Smooth muscle cell (in vitro differentiated cells): Measurements from ENCODE around the gene ARF1. TPM values are rescaled to one million over a fixed set of nuclear protein-coding genes. Genes with fewer than 3 reads are reported as not detected.
A peak's percentile ranks its signal among the peaks of the same experiment; 100 is the strongest.

ENCODE experiments used
- DNase-seq: peaks from one replicate; lab custom pipeline; 2025; ENCODE audit not compliant: unreplicated experiment; lab: John Stamatoyannopoulos, UW
- H2AFZ ChIP-seq: fragments of 200-600 bp; sonication (generic); 2 replicates; pipeline ENCODE4 v1.6.0; 2016; ENCODE audit warnings: antibody characterized with exemption, low read depth, mild to moderate bottlenecking
- H3F3A ChIP-seq: fragments of 200-600 bp; sonication (generic); 2 replicates; pipeline ENCODE4 v1.6.0; 2017; ENCODE audit warnings: antibody characterized with exemption, low read depth
- H3K27ac ChIP-seq: fragments of 200-600 bp; sonication (generic); 2 replicates; pipeline ENCODE4 v1.5.1; 2016; ENCODE audit warnings: low read depth, mild to moderate bottlenecking
- H3K27me3 ChIP-seq: fragments of 200-600 bp; sonication (generic); 2 replicates; pipeline ENCODE4 v1.6.1; 2016; ENCODE audit warnings: low read depth, mild to moderate bottlenecking
- H3K36me3 ChIP-seq: fragments of 200-600 bp; sonication (generic); 2 replicates; pipeline ENCODE4 v1.5.1; 2016; ENCODE audit warnings: low read depth
- H3K4me1 ChIP-seq: fragments of 200-600 bp; sonication (generic); 2 replicates; pipeline ENCODE4 v1.5.1; 2016; ENCODE audit warnings: low read depth
- H3K4me2 ChIP-seq: fragments of 200-600 bp; sonication (generic); 2 replicates; pipeline ENCODE4 v1.6.0; 2016; ENCODE audit warnings: mild to moderate bottlenecking
- H3K4me3 ChIP-seq: fragments of 200-600 bp; sonication (generic); 2 replicates; pipeline ENCODE4 v1.5.1; 2016; ENCODE audit warnings: mild to moderate bottlenecking
- H3K79me2 ChIP-seq: fragments of 200-600 bp; sonication (generic); 2 replicates; pipeline ENCODE4 v1.6.0; 2016; ENCODE audit warnings: low read depth, mild to moderate bottlenecking
- H3K9ac ChIP-seq: fragments of 200-600 bp; sonication (generic); 2 replicates; pipeline ENCODE4 v1.6.0; 2016; ENCODE audit warnings: low read depth
- H3K9me3 ChIP-seq: fragments of 200-600 bp; sonication (generic); replicated peaks from 2 replicates; pipeline ENCODE4 v1.5.1; 2016; ENCODE audit warnings: low read depth
- H4K20me1 ChIP-seq: fragments of 200-600 bp; sonication (generic); 2 replicates; pipeline ENCODE4 v1.6.0; 2016; ENCODE audit warnings: low read depth
- CTCF ChIP-seq: fragments of 200-600 bp; sonication (generic); IDR thresholded peaks from 2 replicates; pipeline ENCODE4 v1.5.1; 2017; ENCODE audit warnings: borderline replicate concordance, mild to moderate bottlenecking, antibody characterized with exemption; ENCODE audit not compliant: insufficient read depth, poor library complexity, severe bottlenecking
- WGBS: methylation state at CpG from one replicate; pipeline ENCODE4 v1.1.7; 2016; ENCODE audit warnings: low lambda C conversion rate; 5-methylcytosine and 5-hydroxymethylcytosine counted together
- polyA plus RNA-seq: library from polyadenylated mRNA; unstranded; fragments of >200 nt; fragmentation: Nextera tagmentation; extraction: Ambion mirVana; gene quantifications from 2 replicates; pipeline ENCODE4 v1.2.1, GENCODE V29; 2016
- total RNA-seq: library from RNA; depleted of rRNA; stranded (reverse); fragments of >200 nt; gene quantifications from 2 replicates; pipeline ENCODE4 v1.2.3, GENCODE V29; 2014

The ARF1 gene
- total and polyA plus RNA-seq, 2 experiments from 2014 or later = 237 to 698 TPM

- no peaks in the 10 kb centered on the region for H3K27me3 ChIP-seq
- no peak overlapping the region for H3K4me3 ChIP-seq
- peaks cover 100% of the 10 kb centered on the region for H4K20me1 ChIP-seq
- H3K36me3 ChIP-seq = no peaks in the 10 kb centered on the region
- peaks cover 100% of the 10 kb centered on the region for H3K79me2 ChIP-seq
- H2AFZ ChIP-seq = no peak overlapping the region
- H3K4me1 ChIP-seq = no peaks in the 10 kb centered on the region
- no peak overlapping the region for H3K9ac ChIP-seq
- DNase-seq = no peak
- H3F3A ChIP-seq = peaks cover 37% of the 10 kb centered on the region
- H3K4me2 ChIP-seq = no peak overlapping the region
- no peak overlapping the region for H3K27ac ChIP-seq
- 97% methylated on average over 13 of the region's 13 CpGs for WGBS
- TF ChIP-seq CTCF = no peak
- H3K9me3 ChIP-seq = no peaks in the 10 kb centered on the region
Observed at GRCh38 chr1:228094432-228095016, 12.0 kb downstream of the ARF1 start.

- no peak for TF ChIP-seq CTCF
- Histone ChIP-seq H3F3A (peaks cover 40% of the 10 kb centered on the region), H4K20me1 (peaks cover 100% of the 10 kb centered on the region), H3K4me2 (no peak overlapping the region), H3K9ac (no peak overlapping the region), H3K27ac (no peak overlapping the region), H3K27me3 (no peaks in the 10 kb centered on the region), H3K4me1 (no peaks in the 10 kb centered on the region), H3K36me3 (no peaks in the 10 kb centered on the region), H3K79me2 (peaks cover 100% of the 10 kb centered on the region), H2AFZ (no peak overlapping the region), H3K4me3 (no peak overlapping the region), H3K9me3 (no peaks in the 10 kb centered on the region)
- no peak for DNase-seq
- 95% methylated on average over 4 of the region's 4 CpGs for WGBS
Observed at GRCh38 chr1:228095161-228095560, 12.7 kb downstream of the ARF1 start.

- WGBS = 73% methylated on average over 8 of the region's 8 CpGs
- no peak for TF ChIP-seq CTCF
- H3K4me3 ChIP-seq = no peak overlapping the region
- H3K9ac ChIP-seq = no peak overlapping the region
- peak overlapping the region; percentile 35 for H3K27ac ChIP-seq
- no peak for DNase-seq
- no peaks in the 10 kb centered on the region for H3K36me3 ChIP-seq
- peaks cover 100% of the 10 kb centered on the region for H4K20me1 ChIP-seq
- H3K4me1 ChIP-seq = no peaks in the 10 kb centered on the region
- H3K79me2 ChIP-seq = peaks cover 99% of the 10 kb centered on the region
- no peaks in the 10 kb centered on the region for H3K27me3 ChIP-seq
- H3F3A ChIP-seq = peaks cover 41% of the 10 kb centered on the region
- no peak overlapping the region for H3K4me2 ChIP-seq
- no peaks in the 10 kb centered on the region for H3K9me3 ChIP-seq
- H2AFZ ChIP-seq = no peak overlapping the region
Observed at GRCh38 chr1:228095938-228096337, 13.4 kb downstream of the ARF1 start.
